HG02610 (cell line): Measurements from ENCODE around the gene ASS1.

Experiments used
- ATAC-seq: cut with Tn5 transposase; IDR thresholded peaks from one replicate; pipeline ENCODE4 v1.9.1; 2021; ENCODE audit warnings: mild to moderate bottlenecking, moderate library complexity; ENCODE audit not compliant: unreplicated experiment

ASS1 gene

DNA sequence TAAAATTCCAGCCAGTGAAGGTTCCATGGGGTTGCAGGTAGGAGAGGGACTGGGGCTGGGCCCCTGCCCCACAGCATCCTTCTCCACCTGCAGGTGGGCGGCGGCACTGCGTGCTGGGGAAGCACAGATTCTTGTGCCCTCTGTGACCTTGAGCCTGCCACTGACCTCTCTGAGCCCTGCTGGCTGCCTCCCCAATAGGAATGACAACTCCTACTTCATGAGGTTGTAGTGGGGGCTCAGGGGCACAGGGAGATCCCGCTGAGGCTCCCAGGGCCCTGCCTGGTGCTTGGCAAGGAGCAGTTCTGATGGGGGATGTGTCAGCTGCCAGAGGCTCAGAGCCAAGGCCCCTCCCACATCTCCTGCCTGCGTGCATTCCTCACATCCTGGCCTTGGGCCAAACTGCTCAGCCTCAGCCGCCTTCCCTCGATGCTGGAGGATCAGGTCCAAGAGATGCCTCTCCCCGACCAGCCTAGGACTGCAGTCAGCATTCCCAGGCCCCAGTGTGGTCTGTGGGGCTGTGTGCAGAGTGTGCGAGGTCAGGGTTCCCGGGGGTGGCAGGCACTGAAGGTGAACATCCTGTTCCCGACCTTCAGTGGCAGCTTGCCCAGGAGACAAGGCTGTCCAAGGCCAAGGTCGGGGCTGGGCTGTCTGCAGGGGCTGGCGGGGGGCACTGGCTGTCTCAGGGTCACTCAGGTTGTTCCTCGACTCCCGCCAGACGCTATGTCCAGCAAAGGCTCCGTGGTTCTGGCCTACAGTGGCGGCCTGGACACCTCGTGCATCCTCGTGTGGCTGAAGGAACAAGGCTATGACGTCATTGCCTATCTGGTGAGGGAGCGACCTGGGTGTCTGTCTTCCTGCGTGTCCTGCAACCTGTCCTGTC, 7.0 kb downstream of the ASS1 start:
- ATAC-seq = no peak

DNA sequence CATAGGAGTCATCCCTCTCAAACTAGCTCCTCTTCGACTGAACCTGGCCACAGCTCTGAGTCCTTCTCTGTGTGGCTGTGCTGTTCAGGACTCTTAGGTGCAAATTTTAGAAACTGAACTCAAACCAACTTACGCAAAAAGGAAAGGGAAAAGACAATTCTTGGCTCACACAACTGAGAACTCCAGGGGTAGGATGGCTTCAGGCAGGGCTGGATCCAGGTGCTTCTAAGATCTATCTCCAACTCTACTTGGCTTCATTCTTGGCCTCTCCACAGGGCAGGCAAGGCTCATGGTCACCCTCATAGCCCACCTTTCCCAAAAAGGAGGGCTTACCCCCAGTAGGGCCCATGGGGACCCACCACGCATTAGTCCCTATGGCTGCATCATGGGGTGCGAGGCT, 8.1 kb downstream of the ASS1 start:
- ATAC-seq = no peak

DNA sequence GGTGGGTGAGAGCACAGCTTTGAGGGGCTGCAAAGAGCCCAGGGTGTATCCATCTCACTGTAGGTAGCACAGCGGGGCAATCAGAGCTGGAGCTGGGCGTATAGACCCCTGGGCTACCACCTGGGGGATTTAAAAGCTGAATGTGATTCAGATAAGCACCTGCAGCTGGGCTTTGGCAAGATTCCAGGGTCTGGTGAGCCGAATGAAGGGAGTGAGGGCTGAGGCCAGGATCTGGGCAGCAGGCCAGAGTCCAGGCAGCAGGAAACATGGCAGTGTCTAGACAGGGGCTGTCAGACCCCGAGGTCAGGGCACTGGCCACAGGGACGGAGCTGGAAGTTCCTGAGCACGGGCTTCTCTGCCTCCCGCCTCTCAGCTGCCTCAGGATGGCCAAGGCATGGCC, 8.7 kb downstream of the ASS1 start:
- ATAC-seq = no peak

DNA sequence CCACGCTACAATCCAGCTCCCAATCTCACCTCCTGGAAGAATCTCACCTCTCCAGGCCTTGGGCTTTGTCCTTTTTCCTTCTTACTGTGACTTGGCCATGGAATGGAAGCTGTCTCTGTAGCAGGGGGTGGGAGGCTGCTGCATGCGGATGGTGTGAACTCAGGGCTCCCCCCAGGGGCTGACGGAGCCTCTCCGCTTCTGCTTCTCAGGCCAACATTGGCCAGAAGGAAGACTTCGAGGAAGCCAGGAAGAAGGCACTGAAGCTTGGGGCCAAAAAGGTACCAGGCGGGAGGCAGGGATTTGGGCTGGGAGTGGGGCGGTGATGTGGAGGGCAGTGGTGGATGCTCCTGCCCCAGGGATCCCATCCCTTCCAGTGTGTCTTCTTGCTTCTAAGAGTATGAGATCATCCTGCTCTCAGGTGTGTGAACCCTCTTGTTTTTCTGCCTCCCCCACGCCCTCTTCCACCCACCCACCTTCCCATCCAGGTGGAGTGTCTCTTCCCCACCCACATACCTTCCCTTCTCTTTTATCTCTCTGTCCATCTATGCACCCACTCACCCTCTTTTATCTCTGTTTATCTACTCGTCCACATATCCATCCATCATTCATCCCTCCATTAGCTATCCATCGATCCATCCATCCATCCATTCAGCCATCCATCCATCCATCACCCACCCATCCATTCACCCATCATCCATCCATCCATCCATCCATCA, 9.5 kb downstream of the ASS1 start:
- ATAC-seq = no peak

DNA sequence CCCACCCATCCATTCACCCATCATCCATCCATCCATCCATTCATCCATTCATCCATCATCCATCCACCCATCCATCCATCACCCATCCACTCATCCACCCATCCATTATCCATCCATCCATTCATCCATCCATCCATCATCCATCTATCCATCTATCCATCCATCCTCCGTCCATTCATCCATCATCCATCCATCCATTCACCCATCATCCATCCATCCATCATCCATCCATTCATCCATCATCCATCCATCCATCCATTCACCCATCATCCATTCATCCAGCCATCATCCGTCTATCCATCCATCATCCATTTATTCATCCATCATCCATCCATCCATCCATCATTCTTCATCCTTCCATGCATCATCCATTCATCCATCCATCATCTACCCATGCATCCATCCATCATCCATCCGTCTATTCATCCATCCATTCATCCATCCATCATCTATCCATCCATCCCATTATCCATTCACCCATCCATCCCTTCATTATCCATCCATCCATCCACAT, 10.1 kb downstream of the ASS1 start:
- no peak for ATAC-seq

DNA sequence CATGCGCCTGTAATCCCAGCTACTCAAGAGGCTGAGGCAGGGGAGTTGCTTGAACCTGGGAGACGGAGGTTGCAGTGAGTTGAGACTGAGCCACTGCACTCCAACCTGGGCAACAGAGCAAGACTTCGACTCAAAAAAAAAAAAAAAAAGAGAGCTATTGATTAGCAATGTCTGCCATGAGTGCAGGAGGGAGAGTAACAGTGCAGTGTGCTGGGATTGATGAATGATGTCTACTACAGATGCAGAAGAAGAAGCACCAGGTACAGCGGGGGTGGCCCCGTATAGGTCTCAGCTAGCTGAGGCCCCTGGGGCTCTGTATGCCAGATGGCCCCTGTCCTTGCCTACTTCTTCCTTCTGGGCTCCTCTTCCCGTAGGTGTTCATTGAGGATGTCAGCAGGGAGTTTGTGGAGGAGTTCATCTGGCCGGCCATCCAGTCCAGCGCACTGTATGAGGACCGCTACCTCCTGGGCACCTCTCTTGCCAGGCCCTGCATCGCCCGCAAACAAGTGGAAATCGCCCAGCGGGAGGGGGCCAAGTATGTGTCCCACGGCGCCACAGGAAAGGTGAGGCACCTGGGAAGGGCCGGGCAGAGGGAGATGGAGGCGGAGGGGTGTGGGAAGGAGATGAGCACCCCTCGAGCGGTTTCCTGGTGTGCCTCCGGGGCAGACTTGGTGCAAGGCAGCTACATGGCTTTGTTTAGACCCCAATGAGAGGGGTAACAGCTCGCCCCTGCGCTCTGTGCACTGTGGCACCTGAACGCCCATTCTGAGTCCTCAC, 13.5 kb downstream of the ASS1 start:
- ATAC-seq = no peak

DNA sequence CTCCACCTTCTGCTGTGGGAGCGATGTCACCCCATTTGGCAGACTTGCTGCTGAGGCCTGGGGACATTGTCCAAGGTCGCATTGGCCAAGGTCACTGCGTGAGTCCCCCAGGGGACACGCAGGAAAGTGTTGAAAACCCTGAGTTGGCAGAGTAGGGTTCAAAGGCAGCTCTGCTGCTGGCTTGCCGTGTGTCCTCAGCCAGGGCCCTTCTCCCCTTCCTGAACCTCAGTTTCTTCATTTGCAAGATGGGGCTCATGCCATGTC, 14.0 kb downstream of the ASS1 start:
- ATAC-seq = no peak

DNA sequence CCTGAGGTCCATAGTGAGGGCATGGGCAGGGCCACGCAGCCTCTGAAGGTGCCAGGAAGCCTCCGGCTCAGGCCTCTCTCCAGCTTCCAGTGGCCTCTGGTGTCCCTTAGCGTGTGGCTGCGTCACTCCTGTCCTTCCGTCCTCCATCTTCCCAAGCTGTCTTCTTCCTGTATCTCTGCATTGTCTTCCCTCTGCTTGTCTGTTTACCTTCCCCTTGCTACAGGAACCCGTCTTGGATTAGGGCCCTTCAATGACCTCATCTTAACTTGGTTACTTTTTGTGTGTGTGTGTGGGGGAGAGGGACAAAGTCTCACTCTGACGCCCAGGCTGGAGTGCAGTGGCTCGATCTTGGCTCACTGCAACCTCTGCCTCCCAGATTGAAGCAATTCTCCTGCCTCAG, 14.4 kb downstream of the ASS1 start:
- no peak for ATAC-seq

DNA sequence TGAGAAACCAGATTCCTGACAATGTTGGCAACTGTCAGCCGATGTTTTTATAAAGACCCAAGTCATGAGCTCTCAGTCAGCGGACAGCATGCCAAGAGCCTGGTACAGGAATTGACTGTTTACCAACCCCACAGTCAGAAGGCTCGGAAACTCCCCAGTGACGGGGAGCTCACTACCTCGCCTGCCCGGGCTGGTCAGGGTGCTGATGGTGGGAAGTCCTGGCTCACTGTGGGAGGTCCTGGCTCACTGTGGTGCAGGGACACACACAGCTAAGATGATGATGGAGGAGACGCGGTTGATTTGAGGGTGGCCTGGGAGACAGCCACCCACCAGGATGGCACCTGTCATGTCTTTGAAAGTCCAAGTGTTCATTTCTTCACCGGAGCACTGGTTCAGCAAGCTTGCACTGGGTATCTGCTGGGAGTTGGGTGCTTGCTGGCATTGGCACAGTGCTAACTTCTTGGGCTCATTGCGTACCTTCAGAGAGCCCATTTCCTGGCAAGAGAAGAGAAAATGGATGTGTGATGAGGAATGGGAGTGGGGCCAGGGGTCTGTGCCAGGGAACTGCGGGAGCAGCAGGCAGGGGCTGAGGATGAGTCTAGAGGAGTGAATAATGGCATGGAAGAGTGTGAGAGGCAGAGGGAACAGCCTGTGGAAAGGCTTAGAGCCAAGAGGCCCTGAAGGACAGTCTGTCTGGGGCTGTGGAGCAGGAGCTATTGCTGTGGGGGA, 15.3 kb downstream of the ASS1 start:
- ATAC-seq = no peak

DNA sequence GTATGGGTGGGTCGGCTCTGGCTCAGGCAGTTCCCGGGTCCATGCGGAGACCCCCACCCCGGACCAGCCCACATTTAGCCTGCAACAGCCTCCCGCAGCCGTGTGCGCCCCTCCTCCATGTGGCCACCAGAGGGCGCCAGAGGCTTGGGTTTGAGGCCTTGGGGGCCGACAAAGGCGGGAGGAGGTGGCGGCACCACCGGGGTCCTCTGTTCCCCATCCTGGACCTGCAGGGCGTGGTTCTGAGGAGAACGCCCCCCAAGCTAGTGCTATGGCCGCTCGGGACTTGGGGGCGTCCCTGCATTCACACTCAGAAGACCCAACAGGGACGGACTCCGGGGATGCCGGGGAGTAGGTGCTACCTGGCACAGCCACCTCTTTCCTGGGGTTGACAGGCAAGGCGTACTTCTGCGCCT, 16.5 kb downstream of the ASS1 start:
- ATAC-seq = no peak

DNA sequence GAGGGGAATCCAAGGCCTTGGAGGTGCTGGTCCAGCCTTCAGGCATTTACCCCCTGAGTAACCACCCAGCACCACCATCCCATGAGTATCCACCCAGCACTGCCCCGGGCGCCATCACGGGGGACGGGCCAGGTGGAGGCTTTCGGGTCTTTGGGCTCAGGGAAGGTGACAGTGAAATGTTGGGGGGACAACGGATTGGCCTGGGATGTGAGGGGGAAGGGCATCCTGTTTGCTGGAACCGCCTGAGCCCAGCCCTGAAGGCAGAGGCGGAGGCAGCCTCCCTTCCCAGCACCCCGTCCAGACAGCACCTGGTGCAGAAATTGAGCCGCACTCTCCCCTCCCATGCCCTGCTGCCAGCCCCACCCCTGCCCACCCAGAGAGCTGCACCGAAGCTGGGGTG, 17.0 kb downstream of the ASS1 start:
- no peak for ATAC-seq

DNA sequence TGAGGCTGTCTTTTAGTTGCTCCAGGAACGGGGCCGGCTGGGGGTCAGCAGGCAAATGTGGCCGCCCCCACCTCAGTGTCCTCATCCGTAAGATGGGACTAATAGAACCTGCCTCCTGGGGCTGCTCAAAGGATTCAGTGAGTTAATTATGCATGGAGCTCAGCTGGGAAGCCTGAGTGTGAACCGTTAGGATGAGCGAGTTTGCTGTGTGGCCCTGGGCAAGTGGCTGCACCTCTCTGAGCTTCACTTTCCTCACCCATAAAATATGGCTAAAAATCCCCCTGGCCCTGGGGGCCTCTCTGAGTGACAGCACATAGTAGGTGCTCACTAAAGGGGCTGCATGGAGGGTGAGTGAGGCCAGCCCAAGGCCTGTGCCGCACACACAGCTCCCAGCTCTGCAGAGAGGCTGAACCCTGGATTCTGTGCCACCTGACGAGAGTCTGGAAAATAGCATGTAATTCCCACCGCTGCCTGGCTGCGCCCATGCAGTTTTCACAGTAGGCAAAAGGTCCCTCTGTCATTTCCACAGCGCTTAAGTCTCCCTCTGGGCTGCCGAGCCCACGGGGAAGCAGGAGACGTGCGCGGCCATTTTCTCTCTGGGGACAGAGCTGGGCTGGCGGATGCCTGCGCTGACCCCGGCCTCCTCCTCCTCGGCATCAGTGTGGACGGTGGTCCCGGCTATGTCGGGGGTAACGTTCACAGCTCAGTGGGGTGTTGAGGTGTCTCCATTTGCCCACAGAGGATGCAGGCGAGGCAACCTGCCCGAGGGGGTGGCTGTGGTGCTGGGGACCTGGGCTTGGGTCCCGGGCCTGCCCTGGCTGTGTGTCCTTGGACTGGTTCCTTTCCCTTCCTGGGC, 18.2 kb downstream of the ASS1 start:
- no peak for ATAC-seq

DNA sequence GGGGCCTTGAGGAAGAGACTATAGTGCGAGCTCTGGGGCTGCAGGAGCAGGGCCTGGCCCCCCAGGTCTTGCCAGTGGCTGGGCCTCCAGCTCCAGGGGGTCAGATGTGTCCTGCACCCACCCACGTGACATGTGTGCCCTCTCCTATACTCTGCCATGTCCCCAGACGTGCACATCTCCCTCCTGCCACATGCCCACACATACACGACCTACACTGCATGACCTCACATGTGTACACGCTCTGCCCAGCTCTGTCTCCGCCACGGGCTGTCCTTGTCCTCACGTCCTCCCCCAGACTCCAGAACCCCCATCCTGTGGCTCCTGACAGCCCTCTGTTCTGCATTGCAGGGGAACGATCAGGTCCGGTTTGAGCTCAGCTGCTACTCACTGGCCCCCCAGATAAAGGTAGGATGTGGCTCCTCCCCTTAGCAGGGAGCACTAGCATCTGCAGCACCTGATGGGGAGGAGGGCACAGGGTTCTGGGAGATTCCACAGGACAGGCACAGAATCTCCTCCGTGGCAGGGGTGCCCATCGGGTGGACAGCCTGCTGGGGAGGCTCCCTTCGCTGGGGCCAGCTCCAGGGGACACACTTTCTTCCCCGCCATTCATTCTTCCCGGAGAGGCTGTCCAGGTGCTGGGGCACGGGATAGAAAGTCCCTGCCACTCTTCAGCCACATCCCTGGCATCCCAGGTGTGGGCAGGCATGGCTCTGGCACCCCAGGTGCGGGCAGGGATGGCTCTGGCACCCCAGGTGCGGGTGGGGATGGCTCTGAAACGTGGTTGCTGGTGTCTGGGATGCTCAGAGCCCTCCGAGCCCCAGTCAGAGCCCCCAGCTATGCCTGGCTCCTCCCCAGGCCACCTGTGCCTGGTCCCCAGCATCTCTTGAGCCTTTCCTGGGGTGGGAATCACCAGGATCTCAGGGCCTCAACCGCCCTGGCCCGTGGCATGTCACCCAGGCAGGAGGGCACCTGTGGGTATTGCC, 19.3 kb downstream of the ASS1 start:
- no peak for ATAC-seq

DNA sequence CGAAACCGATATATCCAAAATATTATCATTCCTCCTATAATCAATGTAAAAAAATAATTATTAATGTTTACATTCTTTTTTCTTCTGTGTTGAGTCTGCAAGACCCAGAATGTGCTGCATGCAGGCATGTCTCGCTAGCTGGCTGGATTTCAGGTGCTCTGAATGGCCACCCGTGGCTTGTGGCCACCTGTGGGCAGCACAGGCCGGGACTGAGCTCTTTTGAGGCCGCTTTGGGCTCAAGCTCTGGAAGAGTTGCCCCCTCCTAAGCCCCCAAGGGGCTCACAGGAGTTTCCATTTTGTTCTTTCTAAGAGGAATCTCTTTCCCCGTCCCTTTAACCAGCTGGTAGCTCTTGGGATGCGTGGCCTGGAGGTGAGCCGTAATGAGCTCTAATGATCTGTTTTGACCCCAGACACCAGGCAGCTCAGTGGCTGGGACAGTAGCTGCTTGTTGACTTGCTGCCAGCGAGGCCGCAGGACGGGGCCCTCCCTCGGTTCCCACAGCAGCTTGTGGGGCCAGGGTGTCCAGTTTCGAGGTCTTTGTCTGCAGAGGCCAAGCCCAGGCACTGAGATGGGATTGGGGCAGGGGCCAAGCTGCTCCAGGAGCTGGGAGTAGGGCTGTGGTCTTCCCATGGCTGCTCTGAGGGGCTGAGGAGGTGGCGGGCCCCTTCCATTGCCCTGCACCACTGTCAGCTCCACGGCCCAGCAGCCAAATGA, 20.8 kb downstream of the ASS1 start:
- no peak for ATAC-seq

DNA sequence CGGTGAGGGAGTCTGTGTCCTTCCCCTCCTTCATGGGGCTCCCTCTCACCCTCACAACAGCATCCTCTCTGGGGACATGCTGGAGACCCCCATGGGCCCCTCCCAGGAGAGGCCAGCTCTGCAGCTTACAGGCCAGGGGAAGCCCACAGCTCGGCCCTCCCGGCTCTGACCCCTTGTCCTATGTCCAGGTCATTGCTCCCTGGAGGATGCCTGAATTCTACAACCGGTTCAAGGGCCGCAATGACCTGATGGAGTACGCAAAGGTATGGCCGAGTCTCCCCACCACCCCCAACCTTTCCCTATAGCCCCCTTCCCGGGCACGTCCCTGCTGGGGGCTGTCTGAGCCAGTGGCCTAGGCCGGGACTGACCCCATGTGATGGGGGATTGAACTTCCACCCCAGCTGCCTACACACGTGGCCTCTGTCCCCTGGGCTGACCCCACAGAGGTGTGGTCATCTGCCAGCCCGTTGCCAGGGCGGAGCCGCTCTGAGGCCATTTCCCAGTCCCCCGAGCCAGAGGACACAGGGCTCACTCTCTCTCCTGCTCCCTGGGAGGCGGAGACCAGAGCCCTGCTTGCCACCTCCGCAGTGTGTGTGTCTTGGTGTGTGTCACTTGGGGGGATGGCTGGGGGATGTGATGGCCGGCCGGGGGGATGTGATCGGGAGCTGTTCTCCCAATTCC, 21.9 kb downstream of the ASS1 start:
- ATAC-seq = no peak

DNA sequence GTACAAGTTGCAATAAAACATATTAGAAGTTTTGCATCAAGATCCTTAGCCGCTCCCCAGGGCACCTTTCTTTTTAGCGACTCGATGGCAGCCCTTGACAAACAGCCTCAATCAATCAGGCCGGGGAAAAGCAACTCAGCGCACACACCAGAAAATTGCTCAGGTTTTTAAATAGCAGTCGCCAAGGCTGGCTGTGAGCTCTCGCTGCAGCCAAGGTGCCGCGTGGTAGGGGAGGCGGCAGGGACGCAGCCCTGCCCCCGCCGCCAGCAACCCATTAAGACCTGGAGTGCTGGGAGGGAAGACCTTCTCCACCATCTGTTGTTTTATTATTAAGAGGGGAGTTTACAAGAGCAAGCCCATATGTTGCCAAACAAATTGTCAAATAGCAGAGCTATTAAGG, 22.6 kb downstream of the ASS1 start:
- ATAC-seq = no peak

DNA sequence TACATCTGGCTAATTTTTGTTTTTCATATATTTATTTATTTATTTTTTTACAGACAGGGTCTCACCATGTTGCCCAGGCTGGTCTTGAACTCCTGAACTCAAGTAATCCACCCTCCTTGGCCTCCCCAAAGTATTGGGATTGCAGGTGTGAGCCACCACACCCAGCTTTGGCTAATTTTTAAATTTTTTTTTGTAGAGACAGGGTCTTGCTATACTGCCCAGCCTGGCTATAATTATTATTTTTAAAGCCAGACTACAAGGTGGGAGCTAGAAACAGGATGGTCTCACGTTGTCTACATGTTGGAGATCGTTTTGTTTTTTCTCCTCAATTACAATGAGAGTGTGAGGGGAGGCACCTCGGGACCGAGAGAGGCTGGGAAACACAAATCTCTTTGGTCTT, 23.8 kb downstream of the ASS1 start:
- ATAC-seq = no peak

DNA sequence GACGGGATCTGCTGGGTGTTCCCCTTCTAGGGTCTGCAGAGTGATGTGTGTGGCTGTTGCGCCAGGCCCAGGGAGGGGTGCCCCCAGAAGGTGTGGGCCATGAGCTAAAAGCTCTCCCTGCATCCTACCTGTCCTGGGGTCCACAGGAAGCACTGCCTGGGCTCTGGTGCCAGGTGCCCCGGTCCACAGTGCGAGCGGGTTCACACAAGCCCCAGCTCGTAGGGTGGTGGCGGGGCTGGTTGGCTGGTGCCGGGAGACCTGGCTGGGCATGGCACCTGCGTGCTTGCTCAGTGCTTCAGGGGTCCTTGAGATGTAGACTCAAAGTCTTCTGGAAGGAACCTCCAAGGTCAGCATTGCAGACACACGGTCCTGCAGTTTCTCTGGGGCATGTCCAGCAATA, 25.5 kb downstream of the ASS1 start:
- no peak for ATAC-seq
